Esophagus squamous epithelium (tissue), 5 donors: ENCODE data around the gene WNK1. TPM values are rescaled to one million over a fixed set of nuclear protein-coding genes. Genes with fewer than 3 reads are reported as not detected.

ENCODE experiments used
- DNase-seq: peaks from one replicate; lab custom pipeline; 2025; lab: John Stamatoyannopoulos, UW
- H3K27ac ChIP-seq, 4 donors: fragments of 200-600 bp; sonication (generic); one replicate each; pipeline ENCODE4 v1.5.1; 2016 to 2019; ENCODE audit warnings: mild to moderate bottlenecking in 1 of 4
- H3K27me3 ChIP-seq, 4 donors: fragments of 200-600 bp; sonication (generic); 1 replicate in 3 of 4; 2 replicates in 1 of 4; pipeline versions ENCODE4 v1.5.1 to v1.6.0; 2017 to 2021; ENCODE audit warnings: antibody characterized with exemption in 1 of 4
- H3K36me3 ChIP-seq, 3 donors: fragments of 200-600 bp; sonication (generic); one replicate each; pipeline ENCODE4 v1.5.1; 2016 to 2019
- H3K4me1 ChIP-seq, 3 donors: fragments of 200-600 bp; sonication (generic); one replicate each; pipeline ENCODE4 v1.5.1; 2017 to 2019
- H3K4me3 ChIP-seq, 4 donors: fragments of 200-600 bp; sonication (generic); 1 replicate in 3 of 4; 2 replicates in 1 of 4; pipeline ENCODE4 v1.5.1; 2016 to 2019; ENCODE audit warnings: mild to moderate bottlenecking in 2 of 4, moderate library complexity in 1 of 4
- H3K9me3 ChIP-seq, 3 donors: fragments of 200-600 bp; sonication (generic); one replicate each; pipeline ENCODE4 v1.5.1; 2016 to 2019
- CTCF ChIP-seq, 6 experiments: fragments of 450-650 bp in 4 of 6; fragments of 200-600 bp in 2 of 6; sonication (generic) in 2 of 6; IDR thresholded peaks; one replicate each; pipeline ENCODE4 v1.5.1; 2016 to 2019; ENCODE audit warnings: antibody characterized with exemption in 6 of 6, mild to moderate bottlenecking in 4 of 6, moderate library complexity in 4 of 6
- POLR2A ChIP-seq, 4 donors: fragments of 450-650 bp; IDR thresholded peaks; one replicate each; pipeline ENCODE4 v1.6.1; 2017; ENCODE audit warnings: antibody characterized with exemption in 4 of 4, mild to moderate bottlenecking in 4 of 4, moderate library complexity in 3 of 4
- WGBS, 2 donors: methylation state at CpG; one replicate each; pipeline ENCODE4 v1.1.5; 2018; 5-methylcytosine and 5-hydroxymethylcytosine counted together
- intact Hi-C: fragments of 100-400 bp; cut with DNase I; formaldehyde crosslinking; loops from one replicate; pipeline ENCODE4 v1.15.0; 2022
- total RNA-seq, 4 donors: library from RNA; depleted of rRNA; stranded (reverse); fragments of >200 nt; gene quantifications; one replicate each; pipeline ENCODE4 v1.1.0, GENCODE V29; 2016
- donor health status: DM: yes; HTN: yes; CAD: no.

The WNK1 gene
- total RNA-seq, 4 donors from 2014 or later: 120 to 269 (median 204) TPM

GRCh38 chr12:800401-800800 lies 48.0 kb downstream of the WNK1 start:
- TF ChIP-seq POLR2A (IDR thresholded peaks at IDR 0.05) (no peak), CTCF (IDR thresholded peaks at IDR 0.05) (no peak)
- Histone ChIP-seq H3K4me1 (peaks cover 4 to 84% (median 17%) of the 10 kb centered on the region in 3 donors), H3K4me3 (no peak overlapping the region), H3K36me3 (no peaks in the 10 kb centered on the region), H3K27me3 (no peaks in the 10 kb centered on the region), H3K9me3 (no peaks in the 10 kb centered on the region), H3K27ac (no peak overlapping the region)
- intact Hi-C loops: no loop called here
- DNase-seq: no peak

GRCh38 chr12:802242-803120 lies 50.1 kb downstream of the WNK1 start:
- H3K36me3 ChIP-seq: no peaks in the 10 kb centered on the region
- H3K4me1 ChIP-seq: peaks cover 0 to 84% (median 12%) of the 10 kb centered on the region in 3 donors
- DNase-seq: no peak
- no peak overlapping the region for H3K27ac ChIP-seq
- H3K9me3 ChIP-seq: no peaks in the 10 kb centered on the region
- TF ChIP-seq CTCF (IDR thresholded peaks at IDR 0.05) (no peak), POLR2A (IDR thresholded peaks at IDR 0.05) (no peak)
- H3K27me3 ChIP-seq: no peaks in the 10 kb centered on the region
- 32 to 52% methylated on average over 3 of the region's 3 CpGs for WGBS, 2 donors
- intact Hi-C loops: no loop called here
- no peak overlapping the region for H3K4me3 ChIP-seq

DNA sequence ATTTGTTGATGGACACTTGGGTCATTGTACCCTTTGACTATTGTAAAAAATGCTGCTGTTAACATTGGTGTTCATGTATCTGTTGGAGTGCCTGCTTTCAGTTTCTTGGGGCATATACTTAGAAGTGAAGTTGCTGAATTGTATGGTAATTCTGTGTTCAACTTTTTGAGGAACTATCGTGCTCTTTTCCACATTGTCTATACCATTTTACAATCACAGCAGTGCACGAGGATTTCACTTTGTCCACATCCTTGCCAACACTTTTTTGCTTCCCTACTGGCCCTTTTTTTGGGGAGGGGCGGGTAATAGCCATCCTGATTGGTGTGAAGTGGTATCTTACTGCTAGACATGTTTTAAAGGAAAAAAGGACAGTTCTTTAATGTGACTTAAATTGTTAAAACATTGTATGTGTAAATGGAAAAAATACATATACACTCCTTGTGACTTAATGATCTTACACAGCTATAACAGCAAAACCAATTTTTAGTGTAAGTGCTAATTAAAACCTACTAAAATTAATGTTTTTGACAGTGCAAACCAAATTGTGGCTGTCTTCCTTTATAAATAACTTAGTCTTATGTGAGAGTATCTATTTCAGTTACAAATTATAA lies 52.7 kb downstream of the WNK1 start:
- TF ChIP-seq CTCF (IDR thresholded peaks at IDR 0.05): no peak
- TF ChIP-seq POLR2A (IDR thresholded peaks at IDR 0.05): no peak
- Histone ChIP-seq H3K27me3 (no peaks in the 10 kb centered on the region), H3K4me3 (no peak overlapping the region), H3K27ac (no peak overlapping the region), H3K36me3 (no peaks in the 10 kb centered on the region), H3K9me3 (no peaks in the 10 kb centered on the region), H3K4me1 (peaks cover 0 to 86% (median 12%) of the 10 kb centered on the region in 3 donors)
- intact Hi-C loops: no loop called here
- WGBS, 2 donors: 62 to 74% methylated on average over 3 of the region's 3 CpGs
- DNase-seq: no peak

- no peak for TF ChIP-seq POLR2A (IDR thresholded peaks at IDR 0.05)
- WGBS, 2 donors: 82% methylated on average over 3 of the region's 3 CpGs
- peak overlapping the region in 1 of 4 donors; percentile 11 for H3K27ac ChIP-seq
- H3K27me3 ChIP-seq: no peaks in the 10 kb centered on the region
- H3K4me3 ChIP-seq: no peak overlapping the region
- H3K36me3 ChIP-seq: no peaks in the 10 kb centered on the region
- DNase-seq: no peak
- peaks cover 0 to 88% (median 22%) of the 10 kb centered on the region in 3 donors for H3K4me1 ChIP-seq
- no peaks in the 10 kb centered on the region for H3K9me3 ChIP-seq
- intact Hi-C loops: no loop called here
These were observed 53.9 kb downstream of the WNK1 start for GRCh38 chr12:806200-806791.

GRCh38 chr12:807041-807735 lies 54.8 kb downstream of the WNK1 start:
- TF ChIP-seq POLR2A (IDR thresholded peaks at IDR 0.05) (no peak), CTCF (IDR thresholded peaks at IDR 0.05) (no peak)
- no peak for DNase-seq
- Histone ChIP-seq H3K4me3 (no peak overlapping the region), H3K36me3 (no peaks in the 10 kb centered on the region), H3K27me3 (no peaks in the 10 kb centered on the region), H3K27ac (peak overlapping the region in 1 of 4 donors; percentile 11), H3K9me3 (no peaks in the 10 kb centered on the region), H3K4me1 (peaks cover 0 to 88% (median 24%) of the 10 kb centered on the region in 3 donors)
- intact Hi-C loops: no loop called here
- WGBS, 2 donors: 58 to 61% methylated on average over 2 of the region's 2 CpGs
